Suprapubic skin (tissue), 3 donors: Measurements from ENCODE around the gene TRA2B.

Experiments used
- EP300 ChIP-seq: sonication (generic); formaldehyde crosslinking; IDR thresholded peaks from one replicate; pipeline ENCODE4 v1.6.1; 2017; ENCODE audit warnings: antibody characterized with exemption
- TF ChIP-seq, protein P1 (sequence below), 2 donors: fragments of 200-600 bp in 1 of 2; fragments of 450-650 bp in 1 of 2; sonication (generic) in 1 of 2; IDR thresholded peaks; one replicate each; pipeline ENCODE4 v1.5.1; 2016 to 2019; ENCODE audit warnings: antibody characterized with exemption in 2 of 2, mild to moderate bottlenecking in 1 of 2, moderate library complexity in 1 of 2

DNA sequence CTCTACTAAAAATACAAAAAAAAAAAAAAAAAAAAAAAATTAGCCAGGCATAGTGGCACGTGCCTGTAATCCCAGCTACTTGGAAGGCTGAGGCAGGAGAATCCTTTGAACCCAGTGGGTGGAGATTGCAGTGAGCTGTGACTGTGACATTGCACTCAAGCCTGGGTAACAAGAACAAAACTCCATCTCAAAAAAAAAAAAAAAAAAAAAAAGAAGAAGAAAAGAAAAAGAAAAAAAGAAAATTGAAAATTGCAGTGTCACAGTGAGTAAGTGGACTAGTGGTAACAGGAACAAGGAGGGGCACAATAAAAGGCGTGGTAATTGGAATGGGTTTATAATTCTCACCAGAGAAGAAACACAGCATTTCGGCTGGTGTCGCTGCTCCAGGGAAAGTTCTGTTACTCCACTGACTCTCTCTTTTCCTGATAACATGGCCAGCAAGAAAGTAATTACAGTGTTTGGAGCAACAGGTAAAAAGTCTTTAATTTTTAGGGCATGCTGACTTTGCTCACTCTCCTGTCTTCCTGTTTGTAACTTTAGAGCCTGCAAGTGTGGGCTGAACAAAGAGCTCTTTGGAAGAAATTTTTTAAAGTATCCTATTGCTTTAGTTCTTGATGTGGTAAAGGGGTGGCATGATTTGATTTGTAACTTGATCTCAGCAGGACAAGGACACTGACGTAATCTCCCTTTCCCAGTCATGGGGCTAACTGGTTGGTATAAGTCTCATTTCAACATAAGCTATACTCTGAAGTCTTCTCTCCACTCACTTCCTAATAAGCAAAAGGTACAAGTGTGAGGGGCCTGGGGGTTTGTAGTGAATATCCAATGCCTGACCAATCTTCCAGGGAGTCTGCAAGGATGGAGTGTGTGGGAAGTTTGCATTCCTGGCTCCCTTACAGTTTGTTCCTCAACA is 22.1 kb upstream of the TRA2B start:
- TF ChIP-seq, protein P1, sequence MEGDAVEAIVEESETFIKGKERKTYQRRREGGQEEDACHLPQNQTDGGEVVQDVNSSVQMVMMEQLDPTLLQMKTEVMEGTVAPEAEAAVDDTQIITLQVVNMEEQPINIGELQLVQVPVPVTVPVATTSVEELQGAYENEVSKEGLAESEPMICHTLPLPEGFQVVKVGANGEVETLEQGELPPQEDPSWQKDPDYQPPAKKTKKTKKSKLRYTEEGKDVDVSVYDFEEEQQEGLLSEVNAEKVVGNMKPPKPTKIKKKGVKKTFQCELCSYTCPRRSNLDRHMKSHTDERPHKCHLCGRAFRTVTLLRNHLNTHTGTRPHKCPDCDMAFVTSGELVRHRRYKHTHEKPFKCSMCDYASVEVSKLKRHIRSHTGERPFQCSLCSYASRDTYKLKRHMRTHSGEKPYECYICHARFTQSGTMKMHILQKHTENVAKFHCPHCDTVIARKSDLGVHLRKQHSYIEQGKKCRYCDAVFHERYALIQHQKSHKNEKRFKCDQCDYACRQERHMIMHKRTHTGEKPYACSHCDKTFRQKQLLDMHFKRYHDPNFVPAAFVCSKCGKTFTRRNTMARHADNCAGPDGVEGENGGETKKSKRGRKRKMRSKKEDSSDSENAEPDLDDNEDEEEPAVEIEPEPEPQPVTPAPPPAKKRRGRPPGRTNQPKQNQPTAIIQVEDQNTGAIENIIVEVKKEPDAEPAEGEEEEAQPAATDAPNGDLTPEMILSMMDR (IDR thresholded peaks at IDR 0.05) = no peak
- no peak for TF ChIP-seq EP300
